Fibroblast of skin of right biceps (primary cell): ENCODE data around the gene SPNS2.

Experiments used
- DNase-seq: peaks from one replicate; pipeline ENCODE4 v3.0.0-alpha.2; 2013

SPNS2 gene

DNA sequence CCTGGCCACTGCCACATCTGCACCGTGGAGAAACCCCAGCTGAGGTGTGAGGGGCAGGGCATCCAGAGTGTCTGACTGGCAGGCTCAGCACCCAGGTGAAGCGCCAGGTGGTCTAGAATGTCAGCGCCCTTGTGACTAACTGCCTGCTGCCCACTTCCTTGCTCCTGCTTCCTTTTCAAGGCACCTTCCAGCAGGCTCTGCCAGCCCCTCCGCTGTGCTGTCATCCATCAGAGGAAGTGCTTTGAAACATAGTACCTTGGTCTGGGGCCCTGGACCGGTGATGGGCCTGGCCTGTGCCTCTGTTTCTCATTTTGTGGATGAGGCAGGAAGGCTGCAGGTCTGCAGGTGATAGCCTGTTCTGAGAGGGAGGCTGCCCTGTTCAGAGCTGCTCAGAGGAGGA lies 5.5 kb downstream of the SPNS2 start:
- DNase-seq: no peak

DNA sequence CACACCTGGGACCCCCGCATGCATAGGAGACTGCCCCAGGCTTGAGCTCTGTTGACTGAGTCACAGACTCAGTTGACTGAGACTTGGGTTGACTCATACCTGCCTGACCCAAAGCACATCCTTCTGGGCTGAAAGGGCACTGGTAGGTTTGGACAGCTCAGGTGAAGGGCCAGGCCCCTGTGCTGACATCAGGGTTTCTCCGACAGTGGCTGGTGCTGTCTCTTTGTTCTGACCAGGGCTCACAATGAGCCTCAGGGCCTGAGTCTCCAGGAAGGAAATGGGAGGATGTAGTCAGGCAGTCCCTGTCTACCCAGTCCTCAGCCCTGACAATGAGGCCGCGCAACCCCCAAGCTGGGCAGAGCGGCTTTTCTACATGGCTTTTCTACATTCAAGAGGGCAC lies 6.5 kb downstream of the SPNS2 start:
- DNase-seq: no peak

DNA sequence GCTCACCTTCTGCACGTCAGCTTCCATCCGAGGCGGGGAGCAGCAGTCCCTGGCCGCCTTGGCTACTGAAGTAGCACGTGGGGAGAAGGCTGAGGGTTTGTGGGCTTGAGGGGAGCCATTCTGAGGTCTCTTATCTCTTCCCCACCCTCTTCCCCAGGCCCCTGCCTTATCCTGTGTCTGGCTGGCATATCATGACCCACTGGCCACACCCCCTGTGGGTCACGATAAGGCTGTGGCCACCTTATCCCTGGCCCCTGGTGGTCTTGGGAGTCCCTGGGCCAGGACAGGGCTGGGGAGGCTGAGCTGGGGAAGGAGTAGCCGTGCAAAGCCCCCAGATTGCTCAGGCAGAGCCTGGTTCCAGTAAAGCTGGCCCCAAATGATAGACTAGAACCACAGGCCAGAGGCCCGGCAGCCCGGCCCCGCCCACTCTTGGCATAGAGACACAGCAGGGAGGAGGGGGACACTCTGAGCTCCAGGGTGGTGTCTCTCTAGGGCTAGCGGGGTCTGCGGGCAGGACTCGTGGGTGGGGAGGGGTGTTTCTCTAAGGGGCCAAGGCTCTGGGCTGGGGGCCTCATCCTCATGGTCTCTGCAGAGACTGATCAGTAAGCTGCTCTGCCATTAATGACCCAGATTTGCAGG lies 7.6 kb downstream of the SPNS2 start:
- DNase-seq: no peak

DNA sequence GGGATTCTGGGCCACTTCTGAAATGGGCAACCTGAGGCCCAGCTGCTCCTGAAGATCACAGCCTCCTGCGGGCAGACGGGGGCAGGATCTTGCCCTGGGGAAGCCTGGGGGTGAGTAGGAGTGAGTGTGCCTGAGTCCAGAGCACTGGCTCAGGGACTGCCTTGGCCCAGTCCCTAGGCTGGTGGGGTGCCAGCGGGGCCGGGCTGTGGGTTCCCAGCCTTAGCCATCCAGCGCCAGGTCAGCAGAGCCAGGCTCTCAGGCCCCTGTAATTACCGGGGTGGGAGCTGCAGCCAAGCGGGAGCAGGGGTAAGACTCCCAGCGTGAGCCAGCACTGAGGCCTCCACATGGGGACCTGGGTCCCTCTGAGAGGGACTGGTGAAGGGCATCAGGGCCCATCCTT lies 8.2 kb downstream of the SPNS2 start:
- no peak for DNase-seq

DNA sequence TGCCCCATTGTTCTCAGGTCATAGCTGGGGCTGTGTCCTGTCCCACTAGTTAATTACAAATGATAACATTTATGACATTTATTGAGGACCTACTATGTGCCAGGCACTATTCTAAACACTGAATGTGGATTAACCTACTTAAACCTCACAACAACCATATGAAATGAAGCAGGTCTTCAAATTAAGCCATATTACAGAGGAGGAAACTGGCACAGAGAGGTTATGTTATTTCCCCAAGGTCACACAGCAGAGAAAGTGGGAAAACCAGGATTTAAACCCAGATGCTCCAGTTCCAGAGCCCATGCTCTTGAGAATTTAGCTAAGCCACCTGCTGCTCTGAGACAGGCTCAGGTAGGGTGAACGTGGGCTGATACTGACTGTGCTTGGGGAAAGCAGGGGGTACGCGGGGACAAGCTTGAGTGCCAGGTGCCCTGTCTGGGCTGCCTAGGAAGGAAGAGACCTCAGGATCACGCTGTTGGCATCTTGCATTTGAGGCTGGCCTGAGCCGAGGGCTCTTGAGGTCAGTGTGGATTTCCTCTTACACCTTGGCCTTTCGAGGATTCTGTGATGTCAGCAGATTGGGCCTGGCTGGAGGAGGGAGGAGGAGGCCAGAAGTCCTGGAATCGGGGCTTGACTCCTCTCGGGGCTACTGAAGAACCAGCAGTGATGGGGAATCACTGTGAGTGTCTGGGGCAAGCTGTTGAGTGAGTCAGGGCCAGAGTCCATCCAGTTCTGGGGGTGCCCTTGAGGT lies 8.9 kb downstream of the SPNS2 start:
- DNase-seq: no peak

DNA sequence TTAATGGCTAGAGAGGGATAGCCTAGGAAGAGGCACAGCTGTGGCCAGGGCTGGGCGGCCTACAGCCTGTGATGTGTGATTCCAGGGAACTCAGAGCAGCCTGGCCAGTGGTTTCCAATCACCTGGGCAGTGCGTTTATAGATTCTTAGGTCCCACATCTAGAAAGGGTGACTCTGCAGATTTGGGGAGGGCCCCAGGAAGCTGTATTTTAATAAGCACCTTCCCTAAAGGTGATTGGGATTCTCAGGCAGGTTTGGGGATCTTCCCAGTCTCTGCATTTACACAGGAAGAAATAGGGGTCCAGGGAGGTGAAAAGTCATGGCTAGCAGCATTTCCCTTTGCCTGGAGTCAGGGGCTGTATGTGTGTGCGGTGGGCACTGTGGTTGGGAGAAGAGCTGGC lies 9.5 kb downstream of the SPNS2 start:
- DNase-seq: no peak

DNA sequence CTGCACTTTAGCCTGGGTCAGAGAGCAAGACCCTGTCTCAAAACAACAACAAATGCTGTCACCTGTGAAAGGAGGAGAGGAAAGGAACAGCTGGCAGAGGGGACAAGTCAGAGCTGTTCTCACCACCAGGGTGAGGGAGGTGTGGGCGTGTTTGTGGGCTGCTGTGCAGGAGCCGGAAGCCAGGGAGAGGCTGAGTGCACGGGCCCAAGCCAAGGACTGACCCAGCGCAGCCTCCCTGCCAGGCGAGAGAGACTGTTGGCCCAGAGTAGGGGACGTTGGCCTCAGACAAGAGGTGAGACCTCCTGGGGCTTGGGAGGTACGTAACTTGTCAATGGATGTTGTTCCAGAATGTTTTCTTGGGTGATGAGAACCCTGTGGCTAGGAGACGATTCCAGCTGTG lies 10.7 kb downstream of the SPNS2 start:
- no peak for DNase-seq

DNA sequence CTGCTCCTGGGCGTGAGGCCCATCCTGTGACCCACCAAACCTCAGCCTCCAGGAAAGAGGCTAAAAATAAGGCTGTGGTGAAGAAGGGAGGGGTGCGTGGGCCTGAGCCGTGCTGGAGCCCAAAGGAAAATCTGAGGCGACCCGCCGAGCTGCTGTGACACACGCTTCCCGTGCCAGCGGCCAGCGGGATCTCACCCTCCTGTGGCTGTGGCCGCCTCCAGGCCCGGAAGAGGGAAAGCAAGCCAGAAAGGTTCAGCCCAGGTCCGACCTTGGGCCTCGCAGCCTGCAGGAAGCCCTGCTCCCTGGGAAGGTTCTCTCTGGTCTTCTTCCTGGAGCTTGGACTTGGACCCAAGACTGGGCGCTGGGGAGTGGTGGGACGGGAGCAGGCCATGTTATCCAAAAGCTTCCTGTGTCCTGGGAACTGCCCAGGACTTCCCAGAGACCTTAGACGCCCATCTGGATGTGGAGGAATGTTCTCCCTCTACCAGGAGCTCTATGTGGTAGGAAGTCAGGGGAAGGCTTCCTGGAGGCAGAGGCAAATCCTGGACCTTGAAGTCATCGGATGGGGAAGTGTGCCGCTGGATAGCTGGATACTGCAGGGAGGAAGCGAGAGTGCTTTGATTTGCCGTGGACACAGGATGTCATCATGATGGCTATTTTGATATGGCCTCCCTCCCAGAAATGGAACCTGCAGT lies 11.4 kb downstream of the SPNS2 start:
- DNase-seq: no peak

DNA sequence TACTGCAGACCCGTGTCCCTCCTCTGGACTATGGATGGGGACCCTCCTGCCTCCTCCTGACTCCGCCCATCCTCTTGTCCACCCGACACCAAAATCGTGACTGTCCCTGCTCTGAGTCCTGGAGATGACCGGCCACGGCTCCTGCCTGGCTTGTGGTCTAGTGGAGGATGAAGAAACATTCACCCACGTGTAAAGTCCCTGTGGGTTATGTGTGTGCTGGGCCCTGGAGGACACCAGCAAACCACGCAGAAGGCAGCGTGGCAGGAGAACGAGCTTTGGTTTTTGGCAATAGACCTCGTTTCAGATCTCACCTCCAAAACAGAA lies 11.9 kb downstream of the SPNS2 start:
- no peak for DNase-seq

DNA sequence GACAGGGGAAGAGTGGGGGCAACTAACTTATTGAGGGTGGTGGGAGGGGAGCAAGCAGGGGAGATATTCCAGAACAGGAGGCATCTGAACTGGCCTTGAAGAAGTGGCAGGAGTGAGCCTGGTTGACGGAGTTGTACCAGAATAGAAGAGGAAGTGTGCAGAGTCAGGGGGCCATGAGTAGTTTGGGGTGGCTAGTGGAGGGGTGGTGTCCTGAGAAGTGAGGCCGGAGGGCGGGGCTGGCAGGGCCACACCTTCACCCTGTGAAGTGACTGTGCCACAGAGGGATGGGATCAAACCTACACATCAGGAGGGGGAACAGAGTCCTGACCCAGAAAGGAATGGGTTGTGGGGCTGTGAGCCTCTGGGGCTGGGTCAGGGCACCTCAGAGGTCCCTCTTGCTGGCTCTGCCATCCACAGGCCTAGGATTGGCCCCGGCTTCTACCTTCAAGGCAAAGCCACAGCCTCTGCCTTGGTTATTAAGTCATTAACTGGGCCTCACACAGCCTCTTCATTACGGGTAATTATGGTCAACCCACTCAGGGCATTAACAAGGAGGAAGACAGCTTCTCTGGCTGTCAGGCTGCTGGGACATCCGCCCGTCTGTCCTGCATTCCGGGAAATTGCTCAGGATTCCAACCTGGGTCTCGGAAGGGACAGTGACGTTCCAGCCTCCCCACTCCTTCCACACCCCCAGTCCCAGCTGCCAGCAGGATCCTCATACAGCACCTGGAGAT lies 12.7 kb downstream of the SPNS2 start:
- no peak for DNase-seq

DNA sequence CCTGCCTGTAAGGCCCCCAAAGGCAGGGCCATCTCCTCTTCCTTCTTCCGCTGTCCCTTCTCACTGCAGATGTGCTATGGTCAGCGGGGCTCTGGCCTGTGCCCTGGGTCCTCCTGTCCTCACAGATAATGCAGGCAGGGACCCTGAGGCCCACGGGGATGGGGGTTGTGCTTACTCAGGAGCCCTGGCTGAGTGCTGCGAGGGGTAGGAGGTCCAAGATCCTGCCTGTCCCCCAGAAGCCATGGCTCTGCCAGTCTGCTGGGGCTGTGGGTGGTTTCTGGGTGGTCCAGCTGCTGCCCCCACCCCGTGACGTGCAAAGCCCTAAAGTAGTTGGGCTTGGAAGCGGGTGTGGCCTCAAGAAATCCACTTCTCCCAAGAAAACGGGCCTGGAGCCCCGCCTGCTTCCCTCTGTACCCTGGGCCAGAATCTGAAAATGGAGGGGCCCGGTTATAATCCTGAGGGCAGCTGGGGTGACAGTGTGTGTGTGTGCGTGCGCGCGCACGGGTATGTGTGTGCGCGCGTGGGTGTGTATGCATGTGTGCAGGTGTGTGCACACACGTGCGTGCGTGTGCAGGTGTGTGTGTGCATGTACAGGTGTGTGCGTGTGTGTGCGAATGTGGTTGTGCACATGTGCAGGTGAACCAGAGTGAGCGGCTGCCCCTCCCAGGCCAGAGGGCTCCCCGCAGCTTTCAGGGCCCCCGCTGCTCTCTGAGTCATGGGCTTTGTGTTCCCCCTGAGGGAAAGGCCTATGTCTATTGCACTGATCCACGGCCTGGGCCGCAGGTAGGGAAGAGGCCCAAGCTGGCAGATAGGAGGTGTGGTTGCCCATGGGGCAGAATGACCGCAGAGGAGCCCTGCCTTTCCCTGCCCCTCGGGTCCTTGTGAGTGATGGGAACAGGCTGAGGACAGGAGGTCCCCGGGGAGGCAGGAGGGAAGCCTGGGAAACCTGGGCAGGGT lies 13.8 kb downstream of the SPNS2 start:
- DNase-seq: no peak

DNA sequence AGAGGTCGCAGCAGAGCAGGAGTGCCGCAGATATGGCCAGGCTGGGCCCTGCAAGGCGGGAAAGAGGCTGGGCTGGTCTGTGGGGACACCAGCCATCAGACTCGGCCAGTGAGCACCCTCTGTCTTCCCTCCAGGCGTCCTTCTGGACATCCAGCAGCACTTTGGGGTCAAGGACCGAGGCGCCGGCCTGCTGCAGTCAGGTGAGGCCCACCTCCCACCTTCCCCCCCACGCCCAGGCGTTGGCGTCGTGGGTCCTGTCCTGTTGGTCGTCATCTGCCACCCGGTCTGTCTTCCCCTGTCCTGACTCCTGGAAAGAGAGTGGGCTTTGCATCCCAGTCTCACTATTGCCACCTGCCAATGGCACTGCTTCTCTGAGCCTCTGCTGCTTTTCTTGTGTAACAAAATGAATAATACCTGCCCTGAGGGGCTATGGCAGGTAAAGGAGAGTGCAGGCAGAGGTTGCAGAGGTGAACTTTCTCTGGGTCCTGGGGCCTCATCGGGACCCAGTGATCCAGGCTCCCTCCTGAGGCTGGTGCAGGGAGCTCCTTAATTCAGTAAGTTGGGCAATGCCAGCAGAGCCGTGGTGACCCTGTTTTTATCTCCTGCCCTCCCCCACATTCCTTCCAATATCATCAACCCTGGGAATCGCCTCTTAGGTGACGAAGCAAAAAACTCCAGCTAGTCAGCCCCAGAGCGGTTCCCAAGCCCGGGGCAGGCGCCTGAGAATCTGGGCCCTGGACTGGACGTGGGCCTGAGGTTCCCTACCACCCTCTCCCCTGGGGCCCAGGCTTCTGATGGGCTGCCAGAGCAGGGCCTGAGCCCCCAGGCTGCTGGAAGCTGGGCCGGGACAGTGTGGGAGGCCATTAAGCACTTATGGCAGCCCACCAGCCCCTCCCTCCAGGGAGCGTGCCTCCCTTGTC lies 14.7 kb downstream of the SPNS2 start:
- no peak for DNase-seq

DNA sequence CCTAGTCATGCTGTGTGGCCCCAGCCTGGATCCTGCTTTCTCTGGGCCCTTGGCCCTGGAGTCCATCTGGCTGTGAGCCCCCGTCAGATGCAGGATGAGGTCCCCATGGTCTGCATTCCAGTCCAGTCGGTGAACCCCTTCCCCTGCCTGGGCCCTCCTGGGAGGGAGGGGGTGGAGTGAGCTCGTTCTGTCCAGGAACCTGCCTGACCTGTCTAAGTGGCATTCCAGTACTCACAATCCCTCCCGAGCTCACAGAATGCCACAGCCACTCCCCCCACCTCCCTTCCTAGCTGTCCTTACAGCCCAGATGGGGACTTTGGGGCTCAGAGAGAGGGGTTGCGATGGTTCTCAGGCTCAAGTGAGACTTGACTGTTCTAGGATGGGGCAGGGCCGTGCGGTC lies 15.5 kb downstream of the SPNS2 start:
- no peak for DNase-seq

DNA sequence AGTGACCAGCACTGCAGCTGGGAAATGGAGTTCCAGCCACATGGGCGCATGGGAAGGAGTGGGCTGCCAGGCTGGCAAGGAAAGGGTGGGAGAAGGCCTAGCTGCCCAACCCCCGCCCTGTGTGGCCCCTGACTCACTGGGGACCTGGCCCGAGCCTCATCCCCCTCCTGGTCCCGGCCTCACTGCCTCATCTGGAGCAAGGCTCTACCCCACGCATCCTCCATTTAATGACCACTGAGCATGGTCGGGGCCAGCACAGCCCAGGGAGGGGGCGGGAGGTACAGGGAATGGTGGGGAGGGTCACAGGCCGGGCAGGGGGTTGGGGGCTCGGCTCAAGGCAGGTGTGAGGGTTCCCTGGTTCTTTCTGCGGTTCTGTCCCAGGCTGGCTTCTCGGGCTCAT lies 16.1 kb downstream of the SPNS2 start:
- DNase-seq: no peak

DNA sequence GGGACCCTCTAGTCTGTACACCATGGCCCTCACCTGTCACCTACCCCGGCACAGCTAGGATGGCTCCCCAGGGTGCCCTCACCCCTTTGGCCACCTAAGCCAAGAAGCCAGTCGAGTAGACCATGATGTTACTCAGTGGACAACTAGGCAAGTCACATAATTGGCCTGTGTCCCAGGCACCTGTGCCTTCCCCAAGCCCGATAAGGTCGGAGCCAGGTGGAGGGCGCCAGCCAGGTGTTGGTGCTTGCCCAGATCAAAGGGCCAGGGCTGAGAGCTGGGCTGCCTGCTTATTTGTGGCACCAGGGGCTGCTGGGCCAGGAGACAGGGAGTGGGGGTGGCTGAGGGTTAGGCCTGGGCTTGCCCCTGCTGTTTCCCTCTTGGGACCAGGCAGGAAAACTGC lies 16.8 kb downstream of the SPNS2 start:
- no peak for DNase-seq

DNA sequence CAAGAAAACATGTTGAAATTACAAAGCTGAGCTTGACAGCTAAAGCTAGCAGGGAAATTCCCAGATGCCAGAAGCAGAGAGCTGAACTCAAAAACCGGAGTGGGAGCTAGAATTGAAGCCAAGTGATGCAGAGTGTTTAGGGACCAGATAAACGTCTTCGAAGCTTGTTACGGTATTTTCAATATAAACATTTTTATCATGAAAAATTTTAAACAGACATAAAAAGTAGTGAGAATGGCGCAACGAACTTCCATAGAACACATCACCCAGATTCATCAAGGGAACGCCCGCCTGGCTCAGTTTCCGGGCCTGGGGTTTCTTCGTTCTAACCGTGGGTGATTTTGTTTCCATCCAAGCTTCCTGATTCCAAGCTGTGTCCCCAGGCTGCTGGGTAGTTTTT lies 18.1 kb downstream of the SPNS2 start:
- no peak for DNase-seq

DNA sequence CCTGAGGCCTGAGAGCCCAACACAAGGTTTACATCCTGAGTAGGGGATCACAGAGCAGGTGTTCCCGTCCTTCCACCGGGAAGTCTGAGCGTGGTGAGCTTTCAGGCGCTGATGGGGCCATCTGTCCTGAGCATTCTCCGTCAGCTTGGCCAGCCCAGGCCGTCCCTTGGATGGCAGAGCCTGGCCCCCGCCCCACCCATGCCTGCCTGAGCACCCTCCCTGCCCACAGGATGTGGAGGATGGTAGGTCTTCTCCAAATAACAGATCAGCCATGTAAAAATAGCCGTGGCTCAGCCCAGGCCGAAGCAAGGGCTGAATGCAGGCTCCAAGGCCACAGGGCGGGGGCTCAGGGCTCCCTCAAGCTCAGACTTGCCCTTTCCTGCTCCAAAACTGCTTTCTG lies 20.2 kb downstream of the SPNS2 start:
- no peak for DNase-seq

DNA sequence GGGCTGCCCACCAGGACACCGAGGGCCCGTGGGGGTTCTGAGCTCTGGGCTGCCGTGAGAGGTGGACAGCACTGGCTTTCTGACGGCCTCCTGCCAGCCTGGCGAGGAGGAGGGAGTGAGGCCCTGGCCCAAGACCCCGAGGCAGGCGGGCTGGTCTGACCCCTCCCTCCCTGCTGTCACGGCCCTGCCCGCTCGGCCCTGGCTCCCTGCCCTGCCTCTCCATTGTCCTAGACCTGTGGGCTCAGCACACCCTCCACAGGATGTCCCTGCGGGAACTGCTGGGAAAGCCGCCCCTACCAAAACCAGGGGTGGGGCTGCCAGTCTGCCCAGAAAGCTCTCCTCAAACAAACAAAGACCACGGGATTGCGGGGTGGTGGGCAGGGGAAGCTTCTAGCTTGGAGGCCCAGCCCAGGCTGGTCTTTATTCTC lies 20.7 kb downstream of the SPNS2 start:
- DNase-seq: no peak

DNA sequence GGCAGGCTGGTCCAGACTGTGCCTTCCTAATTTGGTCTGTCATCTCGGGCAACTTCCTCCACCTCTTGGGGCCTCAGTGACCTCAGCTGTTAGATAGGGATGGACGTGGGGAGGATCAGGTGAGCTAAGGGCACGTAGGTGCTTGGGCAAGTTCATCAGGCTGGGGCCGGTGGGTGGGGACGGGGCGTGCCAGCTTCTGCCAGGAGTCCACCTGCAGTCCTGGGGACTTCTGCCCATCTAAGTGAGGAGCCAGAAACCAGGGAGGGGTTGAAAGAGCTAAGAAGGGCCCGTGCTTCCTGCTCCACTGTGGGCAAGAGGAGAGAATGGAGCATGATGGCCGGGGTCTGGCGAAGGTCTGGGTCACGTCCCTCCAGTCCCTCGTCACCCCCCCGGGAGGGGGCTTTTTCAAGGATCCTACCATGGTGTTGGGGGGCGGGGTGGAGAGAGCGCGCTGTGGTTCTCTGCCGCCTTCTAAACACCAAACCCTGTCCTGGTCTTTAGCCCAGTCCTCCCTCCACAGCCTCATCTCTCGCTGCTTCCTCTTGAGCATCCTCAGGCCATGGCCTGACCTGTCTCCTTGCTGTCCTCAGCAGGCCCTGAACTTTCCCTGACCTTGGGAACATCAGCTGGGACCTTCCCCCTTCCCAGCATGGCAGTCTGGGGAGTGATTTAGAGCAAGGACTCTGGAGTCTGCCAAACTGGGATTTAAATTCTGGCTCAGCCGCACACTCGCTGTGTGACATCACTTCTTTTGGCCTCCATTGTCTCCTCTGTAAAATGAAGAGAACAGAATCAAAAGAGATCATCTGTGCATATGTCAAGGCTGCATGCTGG lies 21.6 kb downstream of the SPNS2 start:
- no peak for DNase-seq

DNA sequence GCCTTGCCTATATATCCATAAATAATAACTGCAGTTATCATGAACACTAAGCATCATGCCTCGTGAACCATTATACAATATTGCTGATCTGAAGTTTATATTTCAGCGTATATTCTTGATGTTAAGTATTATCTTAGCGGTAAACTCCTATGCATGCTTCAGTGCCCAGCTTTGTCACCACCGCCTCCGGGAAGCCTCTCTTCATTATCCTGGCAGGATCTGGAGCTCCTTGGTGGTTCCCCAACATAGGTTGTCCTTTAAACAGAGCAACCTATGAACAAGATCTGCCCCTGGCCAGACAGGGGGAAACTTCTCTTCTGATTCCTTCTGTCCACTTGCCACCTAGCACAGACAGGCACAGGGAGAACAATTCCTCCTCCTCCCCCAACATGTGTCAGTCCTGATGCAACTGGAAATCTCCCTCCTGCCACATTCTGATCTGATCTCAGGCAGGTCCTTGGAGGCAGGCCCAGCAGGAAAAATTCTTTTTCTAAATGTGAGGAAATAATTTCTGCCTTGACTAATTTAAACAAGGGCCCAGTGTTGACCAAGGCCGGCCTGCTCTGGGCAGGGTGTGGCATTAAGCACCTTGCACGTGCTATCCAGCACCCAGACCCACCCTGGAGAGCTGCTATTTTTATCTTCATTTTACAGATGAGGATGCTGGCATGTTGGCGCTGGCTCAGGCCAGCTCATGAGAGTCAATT lies 22.4 kb downstream of the SPNS2 start:
- peak; percentile 37 for DNase-seq
